B cell (primary cell): Measurements from ENCODE around the gene SARM1. TPM values are rescaled to one million over a fixed set of nuclear protein-coding genes. Genes with fewer than 3 reads are reported as not detected.

ENCODE experiments used
- ATAC-seq: fragments of 200-7000 bp; cut with Tn5 transposase; one replicate; pipeline ENCODE4 v1.10.0; 2021; ENCODE audit warnings: low read depth, mild to moderate bottlenecking, moderate number of reproducible peaks, moderate library complexity
- CTCF ChIA-PET: fragments of 350-600 bp; sonication (Branson Sonifier 250); formaldehyde crosslinking; loops from one replicate; lab custom pipeline; 2021; ENCODE audit warnings: antibody characterized with exemption, inconsistent platforms; lab: Charles Lee
- POLR2A ChIA-PET: fragments of 350-600 bp; sonication (Branson Sonifier 250); formaldehyde crosslinking; loops from one replicate; lab custom pipeline; 2021; ENCODE audit warnings: antibody characterized with exemption; lab: Charles Lee
- DNase-seq: peaks from one replicate; pipeline ENCODE4 v3.0.0; 2013
- H2AFZ ChIP-seq: 2 replicates; pipeline ENCODE4 v1.6.1; 2012; ENCODE audit warnings: mild to moderate bottlenecking, low read depth, low read length; ENCODE audit not compliant: insufficient read depth, poor library complexity, severe bottlenecking
- H3K27ac ChIP-seq, 2 donors: 1 replicate in 1 of 2; 2 replicates in 1 of 2; pipeline ENCODE4 v1.5.1; 2012 to 2013; ENCODE audit warnings: low read length in 2 of 2, mild to moderate bottlenecking in 2 of 2, moderate library complexity in 1 of 2
- H3K27me3 ChIP-seq, 4 experiments: fragments of 200-600 bp in 1 of 4; sonication (generic) in 1 of 4; replicated peaks in 1 of 4; 1 replicate in 2 of 4; 2 replicates in 2 of 4; pipeline versions ENCODE4 v1.6.1 to v1.7.0; 2013 to 2016; ENCODE audit warnings: low read length in 3 of 4, mild to moderate bottlenecking in 2 of 4, mixed read lengths in 1 of 4, moderate library complexity in 1 of 4; ENCODE audit not compliant: insufficient read depth in 4 of 4, control insufficient read depth in 3 of 4; ENCODE audit errors: control extremely low read depth in 1 of 4
- H3K36me3 ChIP-seq, 2 experiments: replicated peaks in 1 of 2; 1 replicate in 1 of 2; 2 replicates in 1 of 2; pipeline versions ENCODE4 v1.6.1 to v1.7.1; 2013; ENCODE audit warnings: low read length in 1 of 2; ENCODE audit not compliant: insufficient read depth in 2 of 2, control insufficient read depth in 1 of 2; ENCODE audit errors: control extremely low read depth in 1 of 2, extremely low read depth in 1 of 2
- H3K4me1 ChIP-seq, 2 donors: fragments of 200-600 bp in 1 of 2; sonication (generic) in 1 of 2; 1 replicate in 1 of 2; 2 replicates in 1 of 2; pipeline versions ENCODE4 v1.5.1 to v1.6.1; 2013 to 2017; ENCODE audit warnings: low read length in 2 of 2; ENCODE audit not compliant: control insufficient read depth in 2 of 2, insufficient read depth in 2 of 2
- H3K4me2 ChIP-seq: replicated peaks from 2 replicates; pipeline ENCODE3; 2012; ENCODE audit warnings: mild to moderate bottlenecking, low read depth, low read length; ENCODE audit not compliant: poor library complexity, severe bottlenecking
- H3K4me3 ChIP-seq, 5 experiments: fragments of 200-600 bp in 1 of 5; sonication (generic) in 1 of 5; 1 replicate in 3 of 5; 2 replicates in 2 of 5; pipeline versions ENCODE4 v1.5.1 to v1.7.0; 2011 to 2016; ENCODE audit warnings: low read length in 4 of 5, mild to moderate bottlenecking in 4 of 5, low read depth in 2 of 5, control low read depth in 1 of 5, moderate library complexity in 1 of 5; ENCODE audit not compliant: insufficient read depth in 1 of 5; ENCODE audit errors: control extremely low read depth in 1 of 5, extremely low read depth in 1 of 5
- H3K79me2 ChIP-seq: fragments of 200-600 bp; sonication (generic); one replicate; pipeline ENCODE4 v1.6.0; 2016; ENCODE audit warnings: low read length; ENCODE audit not compliant: control insufficient read depth, insufficient read depth
- H3K9ac ChIP-seq: fragments of 200-600 bp; sonication (generic); 2 replicates; pipeline ENCODE4 v1.6.1; 2017; ENCODE audit warnings: mild to moderate bottlenecking, low read length, moderate library complexity
- H3K9me3 ChIP-seq, 3 donors: one replicate each; pipeline versions ENCODE4 v1.6.1 to v1.7.1; 2013; ENCODE audit warnings: low read length in 2 of 3; ENCODE audit not compliant: control insufficient read depth in 2 of 3, insufficient read depth in 1 of 3; ENCODE audit errors: control extremely low read depth in 1 of 3
- H4K20me1 ChIP-seq: 2 replicates; pipeline ENCODE4 v1.6.0; 2012; ENCODE audit warnings: mild to moderate bottlenecking, low read length; ENCODE audit not compliant: insufficient read depth, control insufficient read depth, poor library complexity, severe bottlenecking
- H3K27ac Mint-ChIP-seq: one replicate; pipeline ENCODE4 v1.8.0; 2021; ENCODE audit warnings: mixed read lengths
- H3K27me3 Mint-ChIP-seq: one replicate; pipeline ENCODE4 v1.8.0; 2021; ENCODE audit warnings: mixed read lengths
- H3K4me1 Mint-ChIP-seq: one replicate; pipeline ENCODE4 v1.8.0; 2021; ENCODE audit warnings: mixed read lengths
- H3K4me3 Mint-ChIP-seq: one replicate; pipeline ENCODE4 v1.8.0; 2021; ENCODE audit warnings: mixed read lengths
- H3K9me3 Mint-ChIP-seq: one replicate; pipeline ENCODE4 v1.8.0; 2022; ENCODE audit warnings: mixed read lengths; ENCODE audit not compliant: insufficient read depth
- CTCF ChIP-seq: fragments of 200-600 bp; IDR thresholded peaks from one replicate; pipeline ENCODE4 v1.8.0; 2022; ENCODE audit warnings: antibody characterized with exemption, mild to moderate bottlenecking
- EZH2 ChIP-seq: IDR thresholded peaks from 2 replicates; pipeline ENCODE4 v1.6.1; 2012; ENCODE audit warnings: borderline replicate concordance, low read depth, mild to moderate bottlenecking, moderate library complexity, low read length; ENCODE audit not compliant: insufficient read depth, poor library complexity, severe bottlenecking
- WGBS: methylation state at CpG from one replicate; pipeline ENCODE4 v1.1.5; 2013; ENCODE audit warnings: missing lambda C conversion rate; ENCODE audit not compliant: insufficient coverage; 5-methylcytosine and 5-hydroxymethylcytosine counted together
- intact Hi-C: fragments of 100-400 bp; cut with micrococcal nuclease; formaldehyde crosslinking; loops from one replicate; pipeline ENCODE4 v1.10.0; 2022
- polyA plus RNA-seq: library from polyadenylated mRNA; depleted of rRNA; stranded (reverse); fragments of >200 nt; gene quantifications from 2 replicates; pipeline ENCODE4 v1.2.3, GENCODE V29; 2012
- total RNA-seq, 2 donors: library from RNA; stranded (reverse); fragments of 120-200 nt in 1 of 2; gene quantifications; 1 replicate in 1 of 2; 2 replicates in 1 of 2; pipeline versions ENCODE4 v1.2.3 to v1.2.4, GENCODE V29; 2013 to 2022

Gene SARM1
- total and polyA plus RNA-seq, 2 donors (not counting 1 experiment from before 2014, with no cell fraction given): 22.5 to 32.8 TPM

GRCh38 chr17:28324267-28324745 lies 47.2 kb upstream of the SARM1 start:
- Mint-ChIP-seq H3K4me1 (peaks cover 12% of the 10 kb centered on the region), H3K27ac (no peak overlapping the region), H3K4me3 (no peak overlapping the region), H3K27me3 (no peaks in the 10 kb centered on the region), H3K9me3 (no peaks in the 10 kb centered on the region)
- no peak for DNase-seq
- CTCF ChIA-PET: interaction anchor here (0.5 kb wide), 1 partner anchor 439 kb away, joined by 3 read pairs; no protein-coding TSS in a partner anchor
- no peak for TF ChIP-seq CTCF
- Histone ChIP-seq H3K4me1 (peaks cover 8 to 9% of the 10 kb centered on the region in 2 donors), H3K27ac (no peak overlapping the region), H3K36me3 (peaks cover 0 to 25% of the 10 kb centered on the region in 2 experiments), H3K79me2 (no peaks in the 10 kb centered on the region), H3K4me3 (no peak overlapping the region), H3K27me3 (no peaks in the 10 kb centered on the region), H3K9ac (no peak overlapping the region), H3K4me2 (no peak overlapping the region), H2AFZ (no peak overlapping the region), H4K20me1 (no peaks in the 10 kb centered on the region), H3K9me3 (no peaks in the 10 kb centered on the region)
- POLR2A ChIA-PET: no interaction called here
- intact Hi-C loops: no loop called here
- no peak for ATAC-seq
- 93% methylated on average over 2 of the region's 5 CpGs for WGBS

- DNase-seq (no peak), ATAC-seq (no peak)
- WGBS: 100% methylated on average over 1 of the region's 3 CpGs
- POLR2A ChIA-PET: no interaction called here
- TF ChIP-seq CTCF (no peak), EZH2 (no peak)
- Mint-ChIP-seq H3K27ac (no peak overlapping the region), H3K9me3 (no peaks in the 10 kb centered on the region), H3K4me1 (peaks cover 9% of the 10 kb centered on the region), H3K27me3 (no peaks in the 10 kb centered on the region), H3K4me3 (no peak overlapping the region)
- H3K79me2 ChIP-seq: no peaks in the 10 kb centered on the region
- peaks cover 0 to 26% of the 10 kb centered on the region in 2 experiments for H3K36me3 ChIP-seq
- H4K20me1 ChIP-seq: no peaks in the 10 kb centered on the region
- intact Hi-C loops: no loop called here
- H3K9ac ChIP-seq: no peak overlapping the region
- H2AFZ ChIP-seq: no peak overlapping the region
- no peaks in the 10 kb centered on the region for H3K9me3 ChIP-seq
- H3K4me1 ChIP-seq: peaks cover 3 to 4% of the 10 kb centered on the region in 2 donors
- H3K4me3 ChIP-seq: no peak overlapping the region
- no peaks in the 10 kb centered on the region for H3K27me3 ChIP-seq
- H3K4me2 ChIP-seq: no peak overlapping the region
- H3K27ac ChIP-seq: no peak overlapping the region
- CTCF ChIA-PET: interaction anchor here (0.5 kb wide), 1 partner anchor 440 kb away, joined by 3 read pairs; no protein-coding TSS in a partner anchor
Measured at GRCh38 chr17:28324781-28325180, 46.7 kb upstream of the SARM1 start.
